Activated gamma-delta T cell treated with anti-CD3 and anti-CD28 coated beads, Interleukin-2, amount 50 U/mL, for 16 hours (primary cell): ENCODE results near the gene ADAMTSL4.
"Not testable (repeated sequence)": the region's sequence is repeated elsewhere in the genome, so short reads cannot be mapped to it uniquely, and the experiment has no call there.

Experiments
- DNase-seq: peaks from one replicate; pipeline ENCODE4 v3.0.0-alpha.2; 2020; ENCODE audit warnings: low read depth

ADAMTSL4 gene

DNA sequence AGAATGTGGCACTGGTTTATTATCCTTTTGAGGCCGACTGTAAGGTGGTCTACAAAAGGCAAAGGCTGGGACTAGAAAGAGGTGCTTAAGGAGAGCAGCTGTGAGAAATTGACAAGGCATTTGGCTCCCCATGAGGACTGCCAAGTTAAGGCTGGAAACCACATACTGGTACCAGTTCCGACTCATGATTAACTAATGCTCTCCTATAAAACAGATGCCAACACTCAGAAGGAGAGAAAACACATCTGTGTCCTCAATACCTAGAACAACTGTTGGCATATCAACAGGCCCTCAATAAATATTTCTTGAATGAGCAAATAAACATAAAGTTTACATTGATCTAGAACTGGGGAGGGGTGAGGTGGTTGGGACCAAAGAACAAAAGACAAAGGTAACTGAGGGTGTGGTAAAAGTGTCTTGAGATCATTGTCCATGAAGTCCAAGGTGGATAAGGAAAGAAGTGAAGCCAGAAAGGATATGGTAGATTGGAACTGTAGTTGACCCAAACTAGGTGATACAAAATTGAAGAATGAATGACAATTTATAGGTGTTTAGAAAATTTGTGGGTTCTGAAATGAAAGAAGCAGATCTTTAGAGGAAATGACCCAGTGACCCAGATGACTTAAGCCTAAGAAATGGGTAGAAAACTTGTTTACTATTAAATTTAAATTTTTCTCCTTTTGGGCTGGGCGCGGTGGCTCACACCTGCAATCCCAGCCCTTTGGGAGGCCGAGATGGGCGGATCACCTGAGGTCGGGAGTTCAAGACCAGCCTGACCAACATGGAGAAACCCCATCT lies 47.1 kb downstream of the ADAMTSL4 start:
- DNase-seq, result no peak

DNA sequence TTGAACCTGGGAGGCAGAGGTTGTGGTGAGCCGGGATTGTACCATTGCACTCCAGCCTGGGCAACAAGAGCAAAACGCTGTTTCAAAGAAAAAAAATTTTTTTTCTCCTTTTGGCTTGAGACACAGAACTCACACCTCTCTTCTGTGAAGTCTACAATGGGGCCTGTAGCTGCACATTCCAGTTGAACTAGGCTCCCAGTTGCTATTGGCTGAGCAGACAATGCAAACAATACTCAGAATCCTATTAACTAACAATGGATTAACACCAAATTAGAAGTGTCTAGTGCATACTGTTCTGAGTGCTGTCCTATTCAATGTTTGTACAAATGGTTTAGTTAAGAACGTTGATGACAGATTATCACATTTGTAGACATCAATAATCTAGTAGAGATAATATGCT lies 47.8 kb downstream of the ADAMTSL4 start:
- DNase-seq, result no peak

DNA sequence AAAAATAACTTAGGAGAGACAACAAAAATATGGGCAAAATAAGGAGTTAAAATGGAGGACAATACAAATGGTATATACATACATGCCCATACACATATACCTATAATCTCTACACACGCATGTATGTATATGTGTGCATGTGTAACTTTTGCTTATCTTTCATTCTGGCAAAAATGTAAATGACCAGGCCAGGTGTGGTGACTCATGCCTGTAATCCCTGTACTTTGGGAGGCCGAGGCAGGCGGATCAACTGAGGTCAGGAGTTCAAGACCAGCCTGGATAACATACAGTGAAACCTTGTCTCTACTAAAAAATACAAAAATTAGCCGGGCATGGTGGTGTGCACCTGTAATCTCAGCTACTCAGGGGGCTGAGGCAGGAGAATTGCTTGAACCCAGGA lies 49.1 kb downstream of the ADAMTSL4 start:
- DNase-seq, result not testable (repeated sequence)

DNA sequence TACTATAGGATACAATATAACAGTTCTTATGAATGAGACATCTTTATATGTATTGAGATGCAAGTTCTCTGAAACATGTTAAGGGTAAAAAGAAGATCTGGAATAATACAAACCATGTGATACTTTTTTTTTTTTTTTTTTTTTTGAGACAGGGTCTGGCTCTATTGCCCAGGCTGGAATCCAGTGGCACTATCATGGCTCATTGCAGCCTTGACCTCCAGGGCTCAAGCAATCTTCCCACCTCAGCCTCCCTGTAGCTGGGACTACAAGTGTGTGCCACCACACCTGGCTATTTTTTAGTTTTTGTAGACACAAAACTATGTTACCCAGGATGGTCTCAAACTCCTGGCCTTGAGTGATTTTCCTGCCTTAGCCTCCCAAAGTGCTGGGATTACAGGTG lies 52.3 kb downstream of the ADAMTSL4 start:
- DNase-seq, result no peak

DNA sequence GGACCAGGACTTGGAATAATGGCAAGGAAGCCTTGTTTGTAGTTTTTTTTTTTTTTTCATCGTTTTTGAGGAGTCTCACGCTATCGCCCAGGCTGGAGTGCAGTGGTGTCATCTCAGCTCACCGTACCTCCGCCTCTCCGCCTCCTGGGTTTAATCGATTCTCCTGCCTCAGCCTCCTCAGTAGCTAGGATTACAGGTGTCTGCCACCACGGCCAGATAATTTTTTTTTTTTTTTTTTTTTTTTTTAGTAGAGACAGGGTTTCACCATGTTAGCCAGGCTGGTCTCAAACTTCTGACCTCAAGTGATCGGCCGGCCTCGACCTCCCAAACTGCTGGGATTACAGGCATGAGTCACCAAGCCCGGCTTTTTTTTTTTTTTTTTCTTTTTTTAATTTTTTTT lies 53.2 kb downstream of the ADAMTSL4 start:
- DNase-seq, result not testable (repeated sequence)

DNA sequence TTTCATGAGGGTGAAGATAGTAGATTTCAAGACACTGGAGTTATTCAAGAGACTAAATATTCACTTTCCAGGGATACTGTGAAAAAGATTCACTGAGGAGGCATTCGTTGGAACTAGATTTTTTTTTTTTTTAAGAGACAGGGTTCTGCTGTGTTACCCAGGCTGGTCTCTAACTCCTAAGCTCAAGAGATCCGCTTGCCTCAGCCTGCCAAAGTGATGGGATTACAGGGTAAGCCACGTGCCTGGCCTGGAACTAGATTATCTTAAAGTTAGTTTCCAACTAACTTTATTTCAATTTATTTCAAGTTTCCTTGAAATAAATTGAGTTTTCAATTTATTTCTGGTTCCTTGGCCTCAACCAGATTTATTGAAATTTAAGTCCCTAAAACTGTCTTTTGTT lies 54.5 kb downstream of the ADAMTSL4 start:
- no peak for DNase-seq

DNA sequence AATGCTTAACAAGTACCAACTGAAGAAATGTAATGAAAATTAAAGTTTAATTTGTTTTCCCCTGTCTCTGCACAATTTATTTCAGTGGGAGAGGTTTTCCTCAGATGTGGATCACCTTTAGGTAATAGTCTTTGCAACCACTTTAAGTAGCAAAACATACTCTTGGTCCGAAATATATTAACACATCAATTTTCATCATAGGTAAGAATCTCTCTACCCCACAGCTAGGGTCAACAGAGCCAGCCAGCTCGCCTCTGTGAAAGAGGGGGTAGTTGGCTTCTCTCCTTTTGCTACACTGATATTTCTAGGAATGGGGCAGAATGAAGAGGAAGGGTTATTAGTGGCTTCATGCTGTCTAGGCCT lies 55.0 kb downstream of the ADAMTSL4 start:
- no peak for DNase-seq

DNA sequence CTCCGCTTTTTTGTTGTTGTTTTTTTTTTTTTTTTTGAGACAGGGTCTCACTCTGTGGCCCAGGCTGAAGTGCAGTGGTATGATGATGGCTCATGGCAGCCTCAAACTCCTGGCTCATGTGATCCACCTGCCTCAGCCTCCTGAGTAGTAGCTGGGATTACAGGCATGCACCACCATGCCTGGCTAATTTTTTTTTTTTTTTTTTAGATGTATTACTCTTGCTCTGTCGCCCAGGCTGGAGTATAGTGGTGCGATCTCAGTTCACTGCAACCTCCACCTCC lies 56.2 kb downstream of the ADAMTSL4 start:
- DNase-seq, result not testable (repeated sequence)

DNA sequence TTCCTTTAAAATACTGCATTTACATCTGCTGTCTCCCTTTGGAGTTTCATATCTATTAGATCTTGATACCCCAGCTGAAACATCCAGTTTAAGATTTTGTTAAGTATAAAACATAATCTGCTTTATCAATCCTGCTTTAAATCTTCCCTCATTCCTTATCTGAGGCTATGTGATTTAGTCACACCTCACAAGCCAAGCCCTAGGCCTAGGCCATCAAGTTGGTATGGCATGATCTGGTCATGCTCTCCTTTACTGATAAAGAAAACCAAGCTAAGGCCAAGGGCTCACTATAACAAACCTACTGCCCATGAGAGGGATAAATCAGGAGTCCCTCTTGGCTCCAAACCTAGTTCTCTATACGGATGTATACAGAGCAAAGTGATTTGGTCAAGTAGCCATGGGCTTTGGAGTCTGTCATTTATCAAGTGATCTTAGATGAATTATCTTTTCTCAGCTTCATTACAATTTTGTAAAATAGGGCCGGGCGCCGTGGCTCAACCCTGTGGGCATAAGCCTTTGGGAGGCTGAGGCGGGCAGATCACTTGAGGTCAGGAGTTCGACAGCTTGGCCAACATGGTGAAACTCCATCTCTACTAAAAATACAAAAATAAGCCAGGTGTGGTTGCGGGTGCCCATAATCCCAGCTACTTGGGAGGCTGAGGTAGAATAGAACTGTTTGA lies 57.4 kb downstream of the ADAMTSL4 start:
- DNase-seq, result no peak

DNA sequence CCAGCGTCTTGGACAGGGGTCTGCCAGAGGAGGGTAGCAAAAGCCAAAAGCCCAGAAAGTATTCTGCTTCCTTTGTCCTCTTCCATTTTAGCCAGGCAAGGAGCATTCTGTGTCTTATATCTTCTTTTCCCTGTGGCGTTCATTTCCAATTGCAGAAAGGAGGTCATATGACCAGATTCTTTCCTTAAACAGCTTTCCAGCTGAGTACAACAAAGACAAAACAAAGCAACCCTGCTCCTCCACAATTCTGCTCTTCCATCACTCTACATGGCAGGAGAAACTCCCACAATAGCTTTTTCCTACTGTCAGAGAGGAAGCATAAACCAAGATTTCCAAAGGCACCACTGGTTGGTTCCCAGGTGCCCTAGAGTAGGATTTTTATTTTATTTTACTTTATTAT lies 60.5 kb downstream of the ADAMTSL4 start:
- no peak for DNase-seq
